Measurements from ENCODE around the gene ITGA5. TPM values are rescaled to one million over a fixed set of nuclear protein-coding genes. Genes with fewer than 3 reads are reported as not detected.

ITGA5 gene
- total and polyA plus RNA-seq, 12 donors: 15.7 to 141 (median 72.2) TPM

DNA sequence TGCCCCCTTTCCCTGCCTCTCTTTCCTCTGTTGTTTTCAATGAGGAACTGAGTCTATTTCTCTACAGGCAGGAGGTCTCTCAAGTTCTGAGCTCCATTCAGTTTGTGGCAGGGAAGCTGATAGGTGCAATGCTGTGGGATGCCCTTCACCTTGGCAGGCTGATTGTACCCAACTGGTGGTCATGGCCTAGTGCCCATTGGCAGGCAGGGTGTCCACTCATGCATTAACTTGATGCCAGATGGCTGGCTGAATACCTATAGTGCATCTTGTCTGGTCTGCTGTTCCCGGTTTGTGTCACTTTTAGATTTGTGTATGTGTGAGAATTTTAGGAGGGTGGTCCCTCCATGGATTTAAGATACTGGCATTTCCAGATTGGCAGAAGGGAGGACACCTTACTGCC is 20.0 kb upstream of the ITGA5 start:
- Histone ChIP-seq H3K27me3 (peaks cover 4% of the 10 kb centered on the region), H3K27ac (no peak overlapping the region), H3K4me3 (no peak overlapping the region), H3K4me1 (replicated peaks in 1 of 2) (peaks cover 0 to 5% of the 10 kb centered on the region in 2 donors), H3K36me3 (replicated peaks in 1 of 2) (no peaks in the 10 kb centered on the region), H3K9me3 (replicated peaks in 1 of 3) (no peaks in the 10 kb centered on the region)
- WGBS, 4 donors: 91 to 94% (median 94%) methylated on average over 1 of the region's 1 CpG
- DNase-seq: no peak
- intact Hi-C loops (cut with DNase I): loop anchor here (2.0 to 5.0 kb wide), 2 partner anchors 37 to 40 kb away; no protein-coding TSS in a partner anchor
- no peak for TF ChIP-seq POLR2A (IDR thresholded peaks at IDR 0.05)
- TF ChIP-seq, protein P1, sequence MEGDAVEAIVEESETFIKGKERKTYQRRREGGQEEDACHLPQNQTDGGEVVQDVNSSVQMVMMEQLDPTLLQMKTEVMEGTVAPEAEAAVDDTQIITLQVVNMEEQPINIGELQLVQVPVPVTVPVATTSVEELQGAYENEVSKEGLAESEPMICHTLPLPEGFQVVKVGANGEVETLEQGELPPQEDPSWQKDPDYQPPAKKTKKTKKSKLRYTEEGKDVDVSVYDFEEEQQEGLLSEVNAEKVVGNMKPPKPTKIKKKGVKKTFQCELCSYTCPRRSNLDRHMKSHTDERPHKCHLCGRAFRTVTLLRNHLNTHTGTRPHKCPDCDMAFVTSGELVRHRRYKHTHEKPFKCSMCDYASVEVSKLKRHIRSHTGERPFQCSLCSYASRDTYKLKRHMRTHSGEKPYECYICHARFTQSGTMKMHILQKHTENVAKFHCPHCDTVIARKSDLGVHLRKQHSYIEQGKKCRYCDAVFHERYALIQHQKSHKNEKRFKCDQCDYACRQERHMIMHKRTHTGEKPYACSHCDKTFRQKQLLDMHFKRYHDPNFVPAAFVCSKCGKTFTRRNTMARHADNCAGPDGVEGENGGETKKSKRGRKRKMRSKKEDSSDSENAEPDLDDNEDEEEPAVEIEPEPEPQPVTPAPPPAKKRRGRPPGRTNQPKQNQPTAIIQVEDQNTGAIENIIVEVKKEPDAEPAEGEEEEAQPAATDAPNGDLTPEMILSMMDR (IDR thresholded peaks at IDR 0.05): no peak

GRCh38 chr12:54438517-54438916 is 19.5 kb upstream of the ITGA5 start:
- no peak for DNase-seq
- intact Hi-C loops (cut with DNase I): loop anchor here (2.0 to 5.0 kb wide), 2 partner anchors 36 to 40 kb away; no protein-coding TSS in a partner anchor
- no peak overlapping the region for H3K27ac ChIP-seq

GRCh38 chr12:54437697-54438096 is 18.6 kb upstream of the ITGA5 start:
- no peaks in the 10 kb centered on the region for H3K36me3 ChIP-seq (replicated peaks in 1 of 2)
- TF ChIP-seq POLR2A (IDR thresholded peaks at IDR 0.05): no peak
- H3K4me3 ChIP-seq: no peak overlapping the region
- no peak for DNase-seq
- WGBS, 4 donors: 70 to 94% (median 90%) methylated on average over 3 of the region's 3 CpGs
- H3K27me3 ChIP-seq: peaks cover 4% of the 10 kb centered on the region
- peaks cover 0 to 5% of the 10 kb centered on the region in 2 donors for H3K4me1 ChIP-seq (replicated peaks in 1 of 2)
- no peaks in the 10 kb centered on the region for H3K9me3 ChIP-seq (replicated peaks in 1 of 3)
- H3K27ac ChIP-seq: no peak overlapping the region
- intact Hi-C loops (cut with DNase I): loop anchor here (2.0 to 5.0 kb wide), 2 partner anchors 35 to 39 kb away; no protein-coding TSS in a partner anchor

More at GRCh38 chr12:54438517-54438916, 19.5 kb upstream of the ITGA5 start:
- H3K9me3 ChIP-seq (replicated peaks in 1 of 3): no peaks in the 10 kb centered on the region
- no peaks in the 10 kb centered on the region for H3K36me3 ChIP-seq (replicated peaks in 1 of 2)
- WGBS, 4 donors: 82 to 96% (median 88%) methylated on average over 1 of the region's 1 CpG
- H3K4me3 ChIP-seq: no peak overlapping the region
- TF ChIP-seq POLR2A (IDR thresholded peaks at IDR 0.05): no peak
- TF ChIP-seq, protein P1 (IDR thresholded peaks at IDR 0.05): no peak
- peaks cover 4% of the 10 kb centered on the region for H3K27me3 ChIP-seq
- peaks cover 0 to 5% of the 10 kb centered on the region in 2 donors for H3K4me1 ChIP-seq (replicated peaks in 1 of 2)

GRCh38 chr12:54437243-54437642 is 18.2 kb upstream of the ITGA5 start:
- no peak for DNase-seq
- intact Hi-C loops (cut with DNase I): loop anchor here in 1 of 2 donors (5.0 kb wide), 1 partner anchor 35 kb away; no protein-coding TSS in a partner anchor
- TF ChIP-seq, protein P1 (IDR thresholded peaks at IDR 0.05): no peak
- TF ChIP-seq POLR2A (IDR thresholded peaks at IDR 0.05): no peak
- no peaks in the 10 kb centered on the region for H3K36me3 ChIP-seq (replicated peaks in 1 of 2)
- H3K9me3 ChIP-seq (replicated peaks in 1 of 3): no peaks in the 10 kb centered on the region
- H3K27me3 ChIP-seq: peaks cover 4% of the 10 kb centered on the region
- peaks cover 0 to 7% of the 10 kb centered on the region in 2 donors for H3K4me1 ChIP-seq (replicated peaks in 1 of 2)
- H3K27ac ChIP-seq: no peak overlapping the region
- H3K4me3 ChIP-seq: no peak overlapping the region

- Histone ChIP-seq H3K9me3 (replicated peaks in 1 of 3) (no peaks in the 10 kb centered on the region), H3K27me3 (no peaks in the 10 kb centered on the region), H3K36me3 (replicated peaks in 1 of 2) (no peaks in the 10 kb centered on the region), H3K4me1 (replicated peaks in 1 of 2) (peaks cover 0 to 23% of the 10 kb centered on the region in 2 donors), H3K27ac (peak overlapping the region in 2 of 5 donors; percentile 13 to 80), H3K4me3 (no peak overlapping the region)
- peak in 1 of 7 donors; percentile 23 for DNase-seq
- TF ChIP-seq POLR2A (IDR thresholded peaks at IDR 0.05): no peak
- TF ChIP-seq, protein P1 (IDR thresholded peaks at IDR 0.05): no peak
- 81 to 87% (median 84%) methylated on average over 3 to 4 of the region's 4 CpGs for WGBS, 4 donors
- intact Hi-C loops (cut with DNase I): no loop called here
Measured at GRCh38 chr12:54432815-54433164, 13.7 kb upstream of the ITGA5 start.
